Lower leg skin (tissue), 3 donors: ENCODE data around the gene TDRD9.

Experiments used
- CTCF ChIP-seq, 3 donors: fragments of 450-650 bp; IDR thresholded peaks; one replicate each; pipeline ENCODE4 v1.5.1; 2016; ENCODE audit warnings: antibody characterized with exemption in 3 of 3, mild to moderate bottlenecking in 3 of 3, moderate library complexity in 2 of 3
- POLR2A ChIP-seq, 2 donors: fragments of 450-650 bp; IDR thresholded peaks; one replicate each; pipeline ENCODE4 v1.6.1; 2016 to 2017; ENCODE audit warnings: antibody characterized with exemption in 2 of 2, mild to moderate bottlenecking in 1 of 2, moderate library complexity in 1 of 2

GRCh38 chr14:104037074-104037473 is 108.8 kb downstream of the TDRD9 start:
- TF ChIP-seq CTCF (IDR thresholded peaks at IDR 0.05) (no peak), POLR2A (IDR thresholded peaks at IDR 0.05) (no peak)
